GM12873 (cell line): Measurements from ENCODE around the gene PHF2.

Experiments used
- CTCF ChIP-seq: IDR thresholded peaks from 2 replicates; pipeline ENCODE4 v1.5.1; 2012; ENCODE audit warnings: low read depth, mild to moderate bottlenecking, moderate library complexity, low read length, control low read depth; ENCODE audit not compliant: insufficient read depth; ENCODE audit errors: missing control alignments

The PHF2 gene

DNA sequence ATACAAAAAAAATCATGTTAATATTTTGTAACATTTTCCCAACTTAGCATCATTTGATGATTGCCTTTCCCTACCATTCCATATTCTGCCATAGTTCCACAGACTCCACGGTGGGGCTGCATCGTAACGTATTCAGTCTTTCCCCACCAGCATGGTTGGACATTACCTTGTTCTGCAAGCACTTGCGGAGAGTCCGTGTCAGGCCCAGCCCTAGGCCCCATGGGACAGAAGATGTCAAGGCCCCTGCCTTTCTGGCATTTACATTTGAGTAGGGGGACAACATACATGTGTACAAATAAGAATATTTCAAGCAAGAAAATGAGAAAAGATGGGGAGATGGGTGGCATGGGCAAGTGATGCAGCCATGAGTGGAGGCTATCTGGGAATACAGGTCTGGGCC is 8.2 kb upstream of the PHF2 start:
- TF ChIP-seq CTCF: no peak

GRCh38 chr9:93569621-93570174 is 6.7 kb upstream of the PHF2 start:
- TF ChIP-seq CTCF: no peak

GRCh38 chr9:93572221-93572620 is 4.2 kb upstream of the PHF2 start:
- TF ChIP-seq CTCF: no peak

DNA sequence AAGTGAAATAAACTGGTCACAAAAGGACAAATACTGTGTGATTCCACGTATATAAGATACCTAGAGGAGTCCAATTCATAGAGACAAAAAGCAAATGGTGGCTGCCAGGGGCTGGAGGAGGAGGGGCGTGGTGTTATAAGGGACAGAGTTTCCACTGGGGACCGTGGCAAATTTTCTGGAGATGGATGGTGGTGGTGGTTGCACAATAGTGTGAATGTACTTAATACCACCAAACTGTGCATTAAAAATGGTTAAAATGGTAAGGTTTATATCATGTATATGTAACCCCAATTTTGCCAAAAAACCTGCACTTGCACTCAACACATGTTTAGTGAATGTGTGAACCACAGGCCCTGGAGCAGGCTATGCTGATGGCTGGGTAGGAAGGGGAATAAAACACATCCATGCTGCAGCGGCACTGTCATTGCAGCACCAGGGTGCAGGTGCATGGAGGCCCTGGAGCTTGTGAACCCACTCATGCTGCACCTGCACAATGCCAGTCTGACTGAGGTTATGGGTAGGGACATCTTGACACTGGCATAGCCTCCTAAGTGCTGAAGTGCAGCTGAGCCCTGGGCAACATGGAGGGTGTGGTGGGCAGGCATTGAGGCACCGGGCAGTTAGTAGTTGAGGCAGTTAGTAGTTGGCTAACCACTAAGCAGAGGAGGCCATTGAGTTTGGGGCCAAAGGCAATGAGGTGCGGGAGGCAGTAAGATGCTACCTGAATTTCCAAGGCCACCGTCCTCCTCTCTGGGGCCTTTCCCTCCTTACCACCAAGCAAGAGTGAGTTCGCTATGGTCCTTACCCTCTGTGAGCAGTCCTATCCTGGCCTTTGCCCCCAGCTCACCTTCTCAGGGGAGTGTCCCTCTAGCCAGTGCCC is 3.5 kb upstream of the PHF2 start:
- TF ChIP-seq CTCF: no peak

DNA sequence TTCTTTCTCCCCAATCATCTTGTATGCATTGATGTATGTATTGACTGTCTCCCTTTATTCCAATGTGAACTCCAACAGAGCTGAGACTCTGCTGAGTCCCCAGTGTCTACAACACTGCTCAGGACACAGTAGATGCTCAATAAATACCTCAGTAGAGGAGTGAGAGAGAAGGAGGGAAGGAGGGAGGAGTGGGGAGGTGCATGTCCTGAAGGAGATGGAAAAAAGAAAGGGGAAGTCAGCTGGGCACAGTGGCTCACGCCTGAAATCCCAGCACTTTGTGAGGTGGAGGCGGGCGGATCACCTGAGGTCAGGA is 2.9 kb upstream of the PHF2 start:
- TF ChIP-seq CTCF: no peak

- TF ChIP-seq CTCF: no peak
Observed at GRCh38 chr9:93574091-93574899, 2.1 kb upstream of the PHF2 start.
